Endothelial cell of umbilical vein (primary cell): ENCODE results near the gene PRKG1. TPM values are rescaled to one million over a fixed set of nuclear protein-coding genes. Genes with fewer than 3 reads are reported as not detected.

Experiments
- BruUV-seq: library from RNA; stranded (reverse); fragments of 400-500 nt; replicated peaks from 2 replicates; lab custom pipeline; 2021; lab: Mats Ljungman, UMichigan
- CTCF ChIA-PET: fragments of 300-600, 350-600 bp; sonication (Branson Sonifier 250); formaldehyde crosslinking; loops from one replicate; lab custom pipeline; 2021; ENCODE audit warnings: antibody characterized with exemption, inconsistent platforms; lab: Charles Lee
- POLR2A ChIA-PET: fragments of 300-600, 350-600 bp; sonication (Branson Sonifier 250); formaldehyde crosslinking; loops from one replicate; lab custom pipeline; 2021; ENCODE audit warnings: antibody characterized with exemption, inconsistent platforms; lab: Charles Lee
- DNase-seq: peaks from one replicate; pipeline ENCODE4 v3.0.0-alpha.2; 2011; ENCODE audit warnings: low read depth, low spot score
- FAIRE-seq: peaks from 2 replicates; lab custom pipeline; 2011; peaks lifted over from hg19 to GRCh38; lab: Jason Lieb, UNC
- H2AFZ ChIP-seq: 2 replicates; pipeline ENCODE4 v1.6.0; 2012; ENCODE audit warnings: low read depth, low read length, control low read depth, inconsistent platforms
- H3K27ac ChIP-seq: 2 replicates; pipeline ENCODE4 v1.5.1; 2011; ENCODE audit warnings: low read depth, mild to moderate bottlenecking, control low read depth, low read length, moderate library complexity; ENCODE audit not compliant: insufficient read depth
- H3K27me3 ChIP-seq, 2 experiments: 2 replicates each; pipeline versions ENCODE4 v1.6.0 to v1.6.1; 2011; ENCODE audit warnings: low read length in 2 of 2, mixed read lengths in 1 of 2; ENCODE audit not compliant: control insufficient read depth in 2 of 2, insufficient read depth in 2 of 2
- H3K36me3 ChIP-seq, 2 experiments: 2 replicates in 1 of 2; 3 replicates in 1 of 2; pipeline ENCODE4 v1.5.1; 2011; ENCODE audit warnings: low read length in 2 of 2, mild to moderate bottlenecking in 1 of 2, moderate library complexity in 1 of 2; ENCODE audit not compliant: control insufficient read depth in 2 of 2, insufficient read depth in 2 of 2; ENCODE audit errors: extremely low read depth in 1 of 2
- H3K4me1 ChIP-seq: 3 replicates; pipeline ENCODE4 v1.5.1; 2011; ENCODE audit warnings: mild to moderate bottlenecking, low read length; ENCODE audit not compliant: control insufficient read depth, insufficient read depth; ENCODE audit errors: extremely low read depth
- H3K4me2 ChIP-seq: 2 replicates; pipeline ENCODE4 v1.6.1; 2011; ENCODE audit warnings: low read length, control low read depth, mixed read lengths; ENCODE audit not compliant: insufficient read depth
- H3K4me3 ChIP-seq, 3 experiments: fragments of 200-600 bp in 1 of 3; sonication (generic), shearing (Covaris generic) in 1 of 3; replicated peaks in 1 of 3; 2 replicates each; pipeline ENCODE4 v1.5.1; 2011 to 2016; ENCODE audit warnings: control low read depth in 3 of 3, low read length in 3 of 3, mild to moderate bottlenecking in 2 of 3, inconsistent platforms in 1 of 3, low read depth in 1 of 3, moderate library complexity in 1 of 3; ENCODE audit not compliant: insufficient read depth in 1 of 3
- H3K79me2 ChIP-seq: 2 replicates; pipeline ENCODE4 v1.6.0; 2012; ENCODE audit warnings: low read length, inconsistent platforms; ENCODE audit not compliant: control insufficient read depth, insufficient read depth
- H3K9ac ChIP-seq: replicated peaks from 2 replicates; pipeline ENCODE3; 2011; ENCODE audit warnings: low read length, control low read depth; ENCODE audit not compliant: insufficient read depth; ENCODE audit errors: extremely low read depth
- H3K9me1 ChIP-seq: replicated peaks from 3 replicates; pipeline ENCODE4 v1.6.0; 2011; ENCODE audit warnings: mild to moderate bottlenecking, low read length; ENCODE audit not compliant: control insufficient read depth, insufficient read depth; ENCODE audit errors: extremely low read depth
- H3K9me3 ChIP-seq: replicated peaks from 2 replicates; pipeline ENCODE4 v1.5.1; 2012; ENCODE audit warnings: low read length, inconsistent platforms; ENCODE audit not compliant: control insufficient read depth, insufficient read depth
- H4K20me1 ChIP-seq: replicated peaks from 2 replicates; pipeline ENCODE3; 2011; ENCODE audit warnings: mild to moderate bottlenecking, low read length; ENCODE audit not compliant: control insufficient read depth, insufficient read depth; ENCODE audit errors: extremely low read depth
- EZH2 ChIP-seq: IDR thresholded peaks from 2 replicates; pipeline ENCODE4 v1.6.1; 2012; ENCODE audit warnings: borderline replicate concordance, low read depth, mild to moderate bottlenecking, moderate library complexity, low read length, inconsistent platforms; ENCODE audit not compliant: severe bottlenecking
- FOS ChIP-seq: IDR thresholded peaks from 2 replicates; pipeline ENCODE4 v1.6.1; 2011; ENCODE audit warnings: mild to moderate bottlenecking, low read length, moderate library complexity, borderline replicate concordance; ENCODE audit not compliant: insufficient read depth
- GATA2 ChIP-seq: IDR thresholded peaks from 2 replicates; pipeline ENCODE4 v1.7.0; 2011; ENCODE audit warnings: low read depth, mild to moderate bottlenecking, moderate library complexity, mixed read lengths, low read length; ENCODE audit not compliant: insufficient read length, insufficient read depth
- JUN ChIP-seq: IDR thresholded peaks from 2 replicates; pipeline ENCODE4 v1.6.1; 2011; ENCODE audit warnings: borderline replicate concordance, low read depth; ENCODE audit not compliant: insufficient read length, insufficient read depth
- MYC ChIP-seq: IDR thresholded peaks from one replicate; pipeline ENCODE4 v1.6.1; 2011; ENCODE audit warnings: mild to moderate bottlenecking, low read depth, low read length
- POLR2A ChIP-seq: IDR thresholded peaks from 2 replicates; pipeline ENCODE4 v1.6.1; 2012; ENCODE audit warnings: low read depth, mild to moderate bottlenecking, control low read depth, low read length
- POLR2AphosphoS5 ChIP-seq: IDR thresholded peaks from 2 replicates; pipeline ENCODE4 v1.6.1; 2012; ENCODE audit warnings: low read depth, mild to moderate bottlenecking, control low read depth, low read length, moderate library complexity; ENCODE audit not compliant: insufficient read depth
- dilution Hi-C: fragments of 300-500 bp; cut with MboI; formaldehyde crosslinking; loops from one replicate; pipeline ENCODE4 v1.15.0; 2019; ENCODE audit warnings: low sequenced_read_pairs; ENCODE audit not compliant: extremely low pct_ligation_motif_present
- intact Hi-C: fragments of 100-400 bp; cut with micrococcal nuclease; formaldehyde crosslinking; loops from one replicate; pipeline ENCODE4 v1.10.0; 2022
- polyA plus RNA-seq, 4 experiments: library from polyadenylated mRNA; depleted of rRNA in 3 of 4; stranded (reverse) in 3 of 4; unstranded in 1 of 4; fragments of >200 nt; gene quantifications; 2 replicates each; pipeline versions ENCODE4 v1.2.1 to v1.2.3, GENCODE V29; 2011 to 2012; ENCODE audit warnings: missing spikeins in 1 of 4
- total RNA-seq: library from RNA; stranded (reverse); gene quantifications from 2 replicates; pipeline ENCODE4 v1.2.3, GENCODE V29; 2021
- TF ChIP-seq, protein P1 (sequence below): IDR thresholded peaks from 2 replicates; pipeline ENCODE4 v1.6.1; 2011; ENCODE audit not compliant: insufficient read depth, insufficient read length
- TF ChIP-seq, protein P2 (sequence below), 2 donors: IDR thresholded peaks; 1 replicate in 1 of 2; 2 replicates in 1 of 2; pipeline ENCODE4 v1.5.1; 2011; ENCODE audit warnings: low read length in 2 of 2, mild to moderate bottlenecking in 2 of 2, moderate library complexity in 2 of 2, control low read depth in 1 of 2, inconsistent platforms in 1 of 2, low read depth in 1 of 2; ENCODE audit not compliant: insufficient read depth in 1 of 2; ENCODE audit errors: extremely low read depth in 1 of 2

The PRKG1 gene
- total and polyA plus RNA-seq, 2 donors (not counting 3 experiments of a cell fraction or from before 2014, with no cell fraction given), result 0.01 to 0.18 TPM

DNA sequence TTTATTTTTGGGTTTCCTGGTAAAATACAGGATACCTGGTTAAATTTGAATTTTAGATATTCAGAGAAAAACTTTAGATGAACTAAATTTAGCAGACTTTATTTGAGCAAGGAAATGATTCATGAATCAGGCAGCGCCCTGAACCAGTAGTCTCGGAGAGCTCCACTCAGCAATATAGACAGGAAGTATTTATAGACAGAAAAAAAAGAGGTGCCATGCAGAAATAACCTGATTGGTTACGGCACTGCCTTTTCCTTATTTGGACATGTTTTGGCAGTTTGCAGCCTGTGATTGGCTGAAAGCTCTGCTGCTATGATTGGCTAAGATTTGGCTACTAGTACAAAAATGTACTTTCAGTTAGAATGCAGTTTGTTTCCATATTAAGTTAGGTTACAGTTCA, 1041.5 kb downstream of the PRKG1 start:
- Histone ChIP-seq H3K27me3 (no peaks in the 10 kb centered on the region), H3K9me1 (no peaks in the 10 kb centered on the region), H3K4me1 (peaks cover 6% of the 10 kb centered on the region), H3K9ac (no peak overlapping the region), H3K36me3 (no peaks in the 10 kb centered on the region), H3K4me3 (no peak overlapping the region), H3K4me2 (no peak overlapping the region), H3K9me3 (no peaks in the 10 kb centered on the region), H2AFZ (no peak overlapping the region), H3K27ac (no peak overlapping the region), H3K79me2 (no peaks in the 10 kb centered on the region), H4K20me1 (no peaks in the 10 kb centered on the region)
- FAIRE-seq, result peak; percentile 55
- intact Hi-C loops (no loop called here), dilution Hi-C loops (no loop called here)
- DNase-seq, result peak; percentile 5
- no TSS peak for BruUV-seq
- ChIA-PET CTCF (no interaction called here), POLR2A (no interaction called here)
- TF ChIP-seq FOS (peak; percentile 20), JUN (no peak)

DNA sequence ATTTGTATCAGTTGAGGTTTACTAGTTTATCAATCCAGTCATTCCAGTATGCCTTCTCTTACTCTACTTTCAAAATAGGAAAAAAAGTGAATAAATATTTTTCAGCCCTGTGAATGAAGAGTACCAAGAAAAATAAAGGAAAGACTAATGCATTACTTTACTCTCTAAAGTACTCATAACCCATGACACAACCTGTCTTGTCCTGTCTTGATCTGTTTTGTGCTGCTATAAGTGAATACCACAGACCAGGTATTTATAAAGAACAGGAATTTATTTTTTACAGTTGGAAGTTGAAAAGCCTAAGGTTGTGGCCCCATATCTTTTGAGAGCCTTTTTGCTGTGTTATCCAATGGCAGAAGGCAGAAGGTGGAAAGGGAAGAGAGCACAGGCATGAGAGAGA, 1045.2 kb downstream of the PRKG1 start:
- Histone ChIP-seq H3K9ac (no peak overlapping the region), H3K9me3 (no peaks in the 10 kb centered on the region), H3K4me2 (no peak overlapping the region), H3K27me3 (no peaks in the 10 kb centered on the region), H3K4me3 (no peak overlapping the region), H3K79me2 (no peaks in the 10 kb centered on the region), H3K9me1 (no peaks in the 10 kb centered on the region), H2AFZ (no peak overlapping the region), H3K36me3 (no peaks in the 10 kb centered on the region), H3K4me1 (peaks cover 6% of the 10 kb centered on the region), H3K27ac (no peak overlapping the region), H4K20me1 (no peaks in the 10 kb centered on the region)
- DNase-seq (no peak), FAIRE-seq (no peak)
- intact Hi-C loops (no loop called here), dilution Hi-C loops (no loop called here)
- ChIA-PET CTCF (no interaction called here), POLR2A (no interaction called here)
- TF ChIP-seq JUN (no peak), EZH2 (no peak), FOS (no peak), POLR2A (no peak), GATA2 (no peak), POLR2AphosphoS5 (no peak), MYC (no peak)
- TF ChIP-seq, protein P1, sequence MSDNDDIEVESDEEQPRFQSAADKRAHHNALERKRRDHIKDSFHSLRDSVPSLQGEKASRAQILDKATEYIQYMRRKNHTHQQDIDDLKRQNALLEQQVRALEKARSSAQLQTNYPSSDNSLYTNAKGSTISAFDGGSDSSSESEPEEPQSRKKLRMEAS, result no peak
- TF ChIP-seq, protein P2, sequence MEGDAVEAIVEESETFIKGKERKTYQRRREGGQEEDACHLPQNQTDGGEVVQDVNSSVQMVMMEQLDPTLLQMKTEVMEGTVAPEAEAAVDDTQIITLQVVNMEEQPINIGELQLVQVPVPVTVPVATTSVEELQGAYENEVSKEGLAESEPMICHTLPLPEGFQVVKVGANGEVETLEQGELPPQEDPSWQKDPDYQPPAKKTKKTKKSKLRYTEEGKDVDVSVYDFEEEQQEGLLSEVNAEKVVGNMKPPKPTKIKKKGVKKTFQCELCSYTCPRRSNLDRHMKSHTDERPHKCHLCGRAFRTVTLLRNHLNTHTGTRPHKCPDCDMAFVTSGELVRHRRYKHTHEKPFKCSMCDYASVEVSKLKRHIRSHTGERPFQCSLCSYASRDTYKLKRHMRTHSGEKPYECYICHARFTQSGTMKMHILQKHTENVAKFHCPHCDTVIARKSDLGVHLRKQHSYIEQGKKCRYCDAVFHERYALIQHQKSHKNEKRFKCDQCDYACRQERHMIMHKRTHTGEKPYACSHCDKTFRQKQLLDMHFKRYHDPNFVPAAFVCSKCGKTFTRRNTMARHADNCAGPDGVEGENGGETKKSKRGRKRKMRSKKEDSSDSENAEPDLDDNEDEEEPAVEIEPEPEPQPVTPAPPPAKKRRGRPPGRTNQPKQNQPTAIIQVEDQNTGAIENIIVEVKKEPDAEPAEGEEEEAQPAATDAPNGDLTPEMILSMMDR (IDR thresholded peaks at IDR 0.05; ENCODE audit: extremely low read depth in 1 of 2, insufficient read depth in 1 of 2, low read depth in 1 of 2, low read length in 2 of 2), result no peak
- no TSS peak for BruUV-seq
